ENCODE measurements around the gene POU6F1. TPM values are rescaled to one million over a fixed set of nuclear protein-coding genes. Genes with fewer than 3 reads are reported as not detected.
A peak's percentile ranks its signal among the peaks of the same experiment; 100 is the strongest.

The POU6F1 gene
- total and polyA plus RNA-seq, 12 donors, result 4.1 to 13.9 (median 7.8) TPM

DNA sequence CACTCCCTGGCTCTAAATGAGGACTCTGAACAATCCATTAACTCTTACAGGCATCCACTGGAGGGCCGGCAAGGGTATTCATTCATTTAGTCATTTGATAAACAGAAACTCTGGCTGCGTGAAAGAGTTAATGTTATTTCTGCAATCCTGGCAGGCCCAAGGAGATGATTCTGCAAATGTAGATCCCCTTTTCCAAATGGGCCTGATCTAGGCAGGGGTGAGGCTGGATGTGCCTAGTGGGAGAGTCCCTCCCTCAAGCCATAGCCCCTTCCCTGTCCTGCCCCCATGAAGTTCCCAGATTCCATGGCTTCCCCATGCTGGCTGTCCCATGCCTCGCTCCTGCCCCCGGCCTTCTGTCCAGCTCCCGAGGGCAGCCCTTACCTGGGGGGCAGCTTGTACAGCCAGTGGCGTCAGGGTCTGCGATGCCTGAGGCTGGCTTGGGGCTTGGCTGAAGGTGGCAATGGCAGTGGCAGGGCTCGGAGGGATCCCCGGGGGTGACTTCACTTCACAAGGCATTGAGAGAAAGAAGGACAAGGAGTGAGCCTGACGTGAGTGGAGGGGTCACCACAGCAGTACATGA lies 18.4 kb downstream of the POU6F1 start:
- ATAC-seq (no peak), DNase-seq (no peak)
- Histone ChIP-seq H3K36me3 (peaks cover 0 to 61% (median 0%) of the 10 kb centered on the region in 9 donors), H3K27me3 (no peaks in the 10 kb centered on the region), H3K4me3 (no peak overlapping the region), H3K9me3 (no peaks in the 10 kb centered on the region), H3K27ac (no peak overlapping the region), H3K4me1 (peaks cover 0 to 6% (median 0%) of the 10 kb centered on the region in 9 donors)
- TF ChIP-seq, protein P1, sequence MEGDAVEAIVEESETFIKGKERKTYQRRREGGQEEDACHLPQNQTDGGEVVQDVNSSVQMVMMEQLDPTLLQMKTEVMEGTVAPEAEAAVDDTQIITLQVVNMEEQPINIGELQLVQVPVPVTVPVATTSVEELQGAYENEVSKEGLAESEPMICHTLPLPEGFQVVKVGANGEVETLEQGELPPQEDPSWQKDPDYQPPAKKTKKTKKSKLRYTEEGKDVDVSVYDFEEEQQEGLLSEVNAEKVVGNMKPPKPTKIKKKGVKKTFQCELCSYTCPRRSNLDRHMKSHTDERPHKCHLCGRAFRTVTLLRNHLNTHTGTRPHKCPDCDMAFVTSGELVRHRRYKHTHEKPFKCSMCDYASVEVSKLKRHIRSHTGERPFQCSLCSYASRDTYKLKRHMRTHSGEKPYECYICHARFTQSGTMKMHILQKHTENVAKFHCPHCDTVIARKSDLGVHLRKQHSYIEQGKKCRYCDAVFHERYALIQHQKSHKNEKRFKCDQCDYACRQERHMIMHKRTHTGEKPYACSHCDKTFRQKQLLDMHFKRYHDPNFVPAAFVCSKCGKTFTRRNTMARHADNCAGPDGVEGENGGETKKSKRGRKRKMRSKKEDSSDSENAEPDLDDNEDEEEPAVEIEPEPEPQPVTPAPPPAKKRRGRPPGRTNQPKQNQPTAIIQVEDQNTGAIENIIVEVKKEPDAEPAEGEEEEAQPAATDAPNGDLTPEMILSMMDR (IDR thresholded peaks at IDR 0.05), result no peak
- WGBS, 2 donors, result 90 to 94% methylated on average over 10 of the region's 10 CpGs
- intact Hi-C loops (cut with DNase I), result no loop called here

DNA sequence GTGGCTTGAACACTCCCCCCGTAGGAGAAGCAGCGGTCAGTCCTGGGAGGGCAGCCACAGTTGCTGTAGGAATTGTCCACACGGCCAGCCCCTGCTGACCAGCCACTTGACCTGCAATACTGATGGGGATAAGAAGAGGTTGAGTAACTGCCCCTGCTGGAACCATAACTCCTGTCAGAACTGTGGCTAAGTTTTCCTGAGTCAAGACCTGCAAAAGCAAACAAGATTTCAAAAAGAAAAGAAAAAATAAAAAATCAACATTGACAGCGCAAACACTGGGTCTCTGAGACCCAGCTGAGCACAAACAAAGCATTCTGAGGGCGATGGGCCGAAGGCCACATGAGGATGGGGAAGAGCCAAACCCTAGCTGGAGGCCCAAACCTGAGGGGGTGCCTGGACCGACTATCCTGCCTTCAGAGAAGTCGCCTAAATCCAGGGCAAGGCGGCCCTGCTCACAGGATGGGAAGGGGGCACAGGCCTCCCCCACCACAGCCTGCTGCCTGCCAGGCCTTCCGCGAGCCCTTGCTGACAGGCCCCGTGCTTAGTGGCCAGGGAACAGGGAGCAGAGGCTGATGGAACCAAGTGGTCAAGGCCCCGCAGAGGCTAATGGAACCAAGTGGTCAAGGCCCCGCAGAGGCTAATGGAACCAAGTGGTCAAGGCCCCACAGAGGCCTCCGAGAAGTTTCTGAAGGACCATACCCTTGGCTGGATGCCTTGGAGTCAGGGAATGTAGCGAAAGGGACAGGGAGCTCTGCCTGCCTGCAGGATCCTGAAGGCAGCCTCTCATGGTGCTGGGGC lies 19.1 kb downstream of the POU6F1 start:
- H3K27ac ChIP-seq, result no peak overlapping the region
- WGBS, 2 donors, result 89 to 91% methylated on average over 16 of the region's 16 CpGs
- H3K36me3 ChIP-seq, result peaks cover 0 to 56% (median 0%) of the 10 kb centered on the region in 9 donors
- TF ChIP-seq, protein P1 (IDR thresholded peaks at IDR 0.05), result no peak
- DNase-seq, result no peak
- intact Hi-C loops (cut with DNase I), result no loop called here
- H3K4me1 ChIP-seq, result peaks cover 0 to 6% (median 0%) of the 10 kb centered on the region in 9 donors
- no peaks in the 10 kb centered on the region for H3K27me3 ChIP-seq
- no peak overlapping the region for H3K4me3 ChIP-seq
- no peaks in the 10 kb centered on the region for H3K9me3 ChIP-seq
- no peak for ATAC-seq

DNA sequence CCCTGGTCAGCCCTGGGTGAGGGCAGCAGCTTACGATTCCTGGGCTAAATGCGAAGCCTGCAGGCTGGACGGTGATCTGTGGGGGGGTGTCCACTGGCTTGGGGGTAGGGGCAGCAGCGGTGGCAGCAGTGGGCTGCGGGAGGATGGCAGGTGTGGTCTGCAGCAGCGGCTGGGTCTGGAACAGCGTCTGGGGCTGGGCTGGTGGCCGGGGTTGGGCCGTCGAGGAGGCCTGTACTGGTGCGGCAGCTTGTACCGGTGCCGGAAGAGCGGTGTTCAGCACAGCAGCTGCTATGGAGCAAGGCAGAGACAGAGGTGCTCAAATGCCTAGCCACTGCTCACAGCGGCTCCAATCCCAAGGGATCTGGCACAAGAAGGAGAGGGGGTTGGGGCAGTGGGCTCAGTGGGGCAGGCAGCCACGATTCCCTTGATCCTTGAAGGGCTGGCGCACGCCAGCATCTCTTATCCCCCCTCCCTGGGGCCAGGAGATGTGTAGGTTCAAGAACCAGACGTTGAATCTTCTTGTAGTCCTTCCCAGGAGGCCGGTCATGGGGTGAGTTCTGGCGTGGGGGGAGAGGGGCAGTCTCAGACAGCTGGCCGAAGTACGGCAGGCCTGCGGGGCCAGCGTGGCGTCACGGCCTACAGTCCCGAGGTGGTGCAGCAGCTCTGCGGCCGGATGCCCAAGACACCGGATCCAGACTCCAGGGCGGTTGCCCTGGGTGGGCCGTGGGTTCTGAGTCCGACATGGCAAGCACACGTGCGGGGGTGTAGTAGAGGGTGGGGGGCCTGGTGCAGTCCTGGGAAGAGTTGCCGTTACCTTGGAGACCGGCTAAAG lies 19.9 kb downstream of the POU6F1 start:
- H3K27me3 ChIP-seq, result no peaks in the 10 kb centered on the region
- no peaks in the 10 kb centered on the region for H3K9me3 ChIP-seq
- no peak overlapping the region for H3K4me3 ChIP-seq
- DNase-seq, result no peak
- intact Hi-C loops (cut with DNase I), result no loop called here
- WGBS, 2 donors, result 93 to 94% methylated on average over 38 of the region's 38 CpGs
- no peak overlapping the region for H3K27ac ChIP-seq
- ATAC-seq, result peak in 2 of 8 donors; percentile 14 to 46
- H3K4me1 ChIP-seq, result peaks cover 0 to 6% (median 0%) of the 10 kb centered on the region in 9 donors
- TF ChIP-seq, protein P1 (IDR thresholded peaks at IDR 0.05), result no peak
- H3K36me3 ChIP-seq, result peaks cover 0 to 52% (median 0%) of the 10 kb centered on the region in 9 donors

DNA sequence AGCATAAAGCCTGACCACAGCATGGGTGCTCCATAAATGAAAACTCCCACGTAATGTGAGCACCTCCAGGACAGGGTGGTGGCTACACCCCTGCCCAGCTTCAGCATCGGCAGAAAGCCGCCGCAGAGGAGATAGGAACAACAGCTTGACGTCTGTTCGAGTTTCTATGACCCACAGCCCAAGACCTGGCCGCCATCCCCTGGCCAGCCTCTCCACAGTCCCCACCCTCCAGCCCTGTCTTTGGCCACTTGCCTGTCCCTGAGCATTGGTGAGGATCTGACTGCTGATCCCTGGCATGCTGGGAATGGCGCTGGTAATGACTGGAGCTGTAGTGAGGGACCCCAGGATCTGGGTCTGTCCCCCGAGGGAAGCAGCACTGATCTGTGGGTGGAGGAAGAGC lies 21.3 kb downstream of the POU6F1 start:
- peak in 1 of 8 donors; percentile 38 for ATAC-seq
- no peak for DNase-seq
- peaks cover 0 to 52% (median 0%) of the 10 kb centered on the region in 9 donors for H3K36me3 ChIP-seq

More for the DNA sequence above, 21.3 kb downstream of the POU6F1 start:
- intact Hi-C loops (cut with DNase I), result no loop called here
- Histone ChIP-seq H3K27ac (no peak overlapping the region), H3K9me3 (no peaks in the 10 kb centered on the region), H3K27me3 (no peaks in the 10 kb centered on the region), H3K4me1 (peaks cover 0 to 6% (median 0%) of the 10 kb centered on the region in 9 donors), H3K4me3 (no peak overlapping the region)
- 94% methylated on average over 9 of the region's 9 CpGs for WGBS, 2 donors
- TF ChIP-seq, protein P1 (IDR thresholded peaks at IDR 0.05), result no peak

Measured in heart right ventricle (tissue), 16 donors.